ENCODE results near the gene TNFRSF4. TPM values are rescaled to one million over a fixed set of nuclear protein-coding genes. Genes with fewer than 3 reads are reported as not detected.

Gene TNFRSF4
- total and polyA plus RNA-seq, 2 of the 8 experiments (the other 6 are each of a cell fraction or from before 2014, with no cell fraction given), result 0.06 TPM; not detected in 1

GRCh38 chr1:1259951-1260600 is 46.1 kb upstream of the TNFRSF4 start:
- no peak overlapping the region for H4K91ac ChIP-seq (replicated peaks; ENCODE audit: insufficient read length, low read length)
- no peak overlapping the region for H2BK20ac ChIP-seq (ENCODE audit: low read length)
- H3K27ac ChIP-seq (ENCODE audit: low read depth, low read length), result no peak overlapping the region
- H2AFZ ChIP-seq (ENCODE audit: low read length), result no peak overlapping the region
- H2BK120ac ChIP-seq (replicated peaks; ENCODE audit: low read depth, low read length), result no peak overlapping the region
- peaks cover 13% of the 10 kb centered on the region for H3K79me1 ChIP-seq (ENCODE audit: low read depth, low read length)
- TF ChIP-seq POLR2AphosphoS5 (IDR thresholded peaks at IDR 0.05; ENCODE audit: low read depth, low read length) (no peak), CTBP2 (IDR thresholded peaks at IDR 0.05; ENCODE audit: borderline replicate concordance, insufficient read depth, insufficient read length, low read length) (no peak), RXRA (IDR thresholded peaks at IDR 0.05; ENCODE audit: insufficient read depth, low read depth, low read length) (no peak), CHD1 (IDR thresholded peaks at IDR 0.05; ENCODE audit: low read depth, low read length) (no peak), GABPA (IDR thresholded peaks at IDR 0.05; ENCODE audit: borderline replicate concordance, insufficient read depth, low read length) (no peak), ASH2L (IDR thresholded peaks at IDR 0.05; ENCODE audit: low read length) (no peak), RBBP5 (IDR thresholded peaks at IDR 0.05; ENCODE audit: borderline replicate concordance, low read depth, low read length) (no peak), NRF1 (IDR thresholded peaks at IDR 0.05; ENCODE audit: low read depth, low read length) (no peak), HDAC2 (IDR thresholded peaks at IDR 0.05; ENCODE audit: borderline replicate concordance in 1 of 2, low read depth in 2 of 2, low read length in 2 of 2) (no peak)
- H2BK12ac ChIP-seq (ENCODE audit: low read depth, low read length), result no peak overlapping the region
- H3K9me3 ChIP-seq (ENCODE audit: insufficient read depth in 2 of 2, low read depth in 1 of 2, low read length in 1 of 2), result no peaks in the 10 kb centered on the region
- H4K5ac ChIP-seq (ENCODE audit: insufficient read length, low read depth, low read length), result no peak overlapping the region
- no peak overlapping the region for H3K14ac ChIP-seq (ENCODE audit: insufficient read length)
- no peak overlapping the region for H2BK15ac ChIP-seq (ENCODE audit: low read length)
- H4K20me1 ChIP-seq (replicated peaks in 1 of 2; ENCODE audit: control insufficient read depth in 1 of 2, insufficient read depth in 2 of 2, low read length in 2 of 2), result peaks cover 13 to 33% of the 10 kb centered on the region in 2 experiments
- POLR2A ChIA-PET (ENCODE audit: partially characterized antibody), result interaction anchor here (0.9 to 3.9 kb wide), 5 partner anchors 9 to 31 kb away, joined by 3 to 16 read pairs (median 5); partner anchors contain the start of genes SDF4 and UBE2J2
- no peak overlapping the region for H3K4me3 ChIP-seq (ENCODE audit: extremely low read depth in 1 of 4, insufficient read depth in 2 of 4, low read depth in 3 of 4, low read length in 4 of 4)
- H3K9ac ChIP-seq (replicated peaks in 1 of 4; ENCODE audit: extremely low read depth in 1 of 4, low read depth in 3 of 4, low read length in 3 of 4), result no peak overlapping the region
- FAIRE-seq (no peak), DNase-seq (ENCODE audit: low read depth in 1 of 2, low spot score in 2 of 2) (no peak)
- no peak overlapping the region for H3K18ac ChIP-seq (ENCODE audit: extremely low read depth, low read length)
- H3K27me3 ChIP-seq (replicated peaks in 1 of 4; ENCODE audit: control insufficient read depth in 3 of 4, extremely low read depth in 1 of 4, insufficient read depth in 3 of 4, low read length in 3 of 4), result no peaks in the 10 kb centered on the region
- no peak overlapping the region for H3K4me2 ChIP-seq (ENCODE audit: insufficient read depth in 1 of 2, low read depth in 2 of 2, low read length in 2 of 2)
- H4K8ac ChIP-seq (ENCODE audit: extremely low read depth, insufficient read depth, low read length), result no peak overlapping the region
- no peak overlapping the region for H3K23ac ChIP-seq (ENCODE audit: insufficient read length)
- peaks cover 13 to 37% (median 24%) of the 10 kb centered on the region in 4 experiments for H3K36me3 ChIP-seq (ENCODE audit: control insufficient read depth in 2 of 4, insufficient read depth in 4 of 4, low read length in 3 of 4)
- peaks cover 0 to 14% (median 8%) of the 10 kb centered on the region in 4 experiments; a peak in 6 of 7 replicates for H3K4me1 ChIP-seq (replicated peaks in 1 of 4; ENCODE audit: control insufficient read depth in 3 of 4, insufficient read depth in 4 of 4, low read length in 3 of 4)
- no peak overlapping the region for H3K56ac ChIP-seq (replicated peaks; ENCODE audit: insufficient read length, low read depth, low read length)
- WGBS, 2 experiments (ENCODE audit: extremely low coverage in 1 of 2, insufficient coverage in 1 of 2, insufficient read length in 1 of 2, insufficient replicate concordance in 2 of 2, low coverage in 1 of 2, low lambda C conversion rate in 2 of 2, missing lambda C conversion rate in 1 of 2), result 93% methylated on average over 26 of the region's 26 CpGs; no CpG with 5 or more reads in 1 of the 2 experiments
- peak overlapping the region; percentile 66; the same call in 1 of the 2 replicates for H2BK5ac ChIP-seq (ENCODE audit: low read depth, low read length)
- CTCF ChIA-PET (ENCODE audit: partially characterized antibody), result interaction anchor here (0.8 to 2.7 kb wide), 3 partner anchors 9 to 244 kb away, joined by 3 to 8 read pairs (median 3); no protein-coding TSS in a partner anchor
- H3K79me2 ChIP-seq (ENCODE audit: control insufficient read depth in 1 of 2, insufficient read depth in 2 of 2, low read length in 2 of 2), result peaks cover 0 to 10% of the 10 kb centered on the region in 2 experiments; a peak in 2 of 4 replicates
- H2AK5ac ChIP-seq (ENCODE audit: low read depth, low read length), result no peak overlapping the region
- no peaks in the 10 kb centered on the region for H3K23me2 ChIP-seq (ENCODE audit: low read depth, low read length)
- H3K4ac ChIP-seq (replicated peaks; ENCODE audit: insufficient read length, low read depth, low read length), result no peak overlapping the region
